Activated CD8-positive, alpha-beta T cell treated with anti-CD3 and anti-CD28 coated beads for 36 hours (primary cell): ENCODE measurements around the gene CD200. TPM values are rescaled to one million over a fixed set of nuclear protein-coding genes. Genes with fewer than 3 reads are reported as not detected.
"Not testable (repeated sequence)": the region's sequence is repeated elsewhere in the genome, so short reads cannot be mapped to it uniquely, and the experiment has no call there.

Experiments used
- ATAC-seq: fragments of 200-7000 bp; cut with Tn5 transposase; one replicate; pipeline ENCODE4 v1.10.0; 2021; ENCODE audit warnings: mild to moderate bottlenecking, moderate library complexity
- CTCF ChIA-PET: fragments of 350-600 bp; sonication (Branson Sonifier 250); formaldehyde crosslinking; loops from one replicate; lab custom pipeline; 2021; ENCODE audit warnings: antibody characterized with exemption; lab: Charles Lee
- POLR2A ChIA-PET: fragments of 350-600 bp; sonication (Branson Sonifier 250); formaldehyde crosslinking; loops from one replicate; lab custom pipeline; 2021; ENCODE audit warnings: antibody characterized with exemption; lab: Charles Lee
- DNase-seq: peaks from one replicate; pipeline ENCODE4 v3.0.0-alpha.2; 2020
- H3K27ac Mint-ChIP-seq: one replicate; pipeline ENCODE4 v1.8.0; 2021; ENCODE audit warnings: mild to moderate bottlenecking, mixed read lengths
- H3K27me3 Mint-ChIP-seq: one replicate; pipeline ENCODE4 v1.8.0; 2021; ENCODE audit warnings: mixed read lengths
- H3K36me3 Mint-ChIP-seq: one replicate; pipeline ENCODE4 v1.8.0; 2021; ENCODE audit warnings: low read depth, mixed read lengths
- H3K4me1 Mint-ChIP-seq: one replicate; pipeline ENCODE4 v1.8.0; 2021; ENCODE audit warnings: low read depth, mixed read lengths
- H3K4me3 Mint-ChIP-seq: one replicate; pipeline ENCODE4 v1.8.0; 2021; ENCODE audit warnings: mild to moderate bottlenecking, moderate library complexity, mixed read lengths
- H3K9me3 Mint-ChIP-seq: one replicate; pipeline ENCODE4 v1.8.0; 2021; ENCODE audit warnings: mixed read lengths
- intact Hi-C: fragments of 100-400 bp; cut with micrococcal nuclease; formaldehyde crosslinking; loops from one replicate; pipeline ENCODE4 v1.10.0; 2022
- total RNA-seq, 2 experiments: library from RNA; stranded (reverse); gene quantifications; one replicate each; pipeline ENCODE4 v1.2.3, GENCODE V29; 2021
- TF ChIP-seq, protein P1 (sequence below): fragments of 200-600 bp; IDR thresholded peaks from one replicate; pipeline ENCODE4 v1.8.0; 2022; ENCODE audit warnings: antibody characterized with exemption, mild to moderate bottlenecking

CD200 gene
- total RNA-seq, 2 experiments from 2014 or later = 15.7 to 16.7 TPM

DNA sequence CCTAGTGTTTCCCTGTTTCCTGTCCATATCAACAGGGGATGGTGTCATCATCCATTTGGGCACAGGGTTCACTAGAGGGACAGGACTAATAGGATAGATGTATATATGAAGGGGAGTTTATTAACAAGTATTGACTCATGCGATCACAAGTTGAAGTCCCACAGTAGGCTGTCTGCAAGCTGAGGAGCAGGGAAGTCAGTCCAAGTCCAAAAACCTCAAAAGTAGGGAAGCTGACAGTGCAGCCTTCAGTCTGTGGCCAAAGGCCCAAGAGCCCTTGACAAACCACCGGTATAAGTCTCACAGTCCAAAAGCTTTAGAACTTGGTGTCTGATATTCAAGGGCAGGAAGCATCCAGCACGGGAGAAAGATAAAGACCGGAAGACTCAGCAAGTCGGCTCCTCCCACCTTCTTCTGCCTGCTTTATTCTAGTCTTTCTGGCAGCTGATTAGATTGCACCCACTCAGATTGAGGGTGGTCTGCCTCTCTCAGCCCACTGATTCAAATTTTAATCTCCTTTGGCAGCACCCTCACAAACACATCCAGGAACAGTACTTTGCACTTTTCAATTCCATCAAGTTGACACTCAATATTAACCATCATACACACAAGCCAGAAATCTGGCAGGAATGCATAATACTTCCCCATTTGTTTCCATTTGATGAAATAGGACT lies 43.4 kb downstream of the CD200 start:
- H3K4me3 Mint-ChIP-seq = no peak overlapping the region
- H3K4me1 Mint-ChIP-seq = peaks cover 22% of the 10 kb centered on the region
- H3K36me3 Mint-ChIP-seq = no peaks in the 10 kb centered on the region
- intact Hi-C loops = no loop called here
- no peaks in the 10 kb centered on the region for H3K9me3 Mint-ChIP-seq
- DNase-seq (no peak), ATAC-seq (no peak)
- no peak overlapping the region for H3K27ac Mint-ChIP-seq
- POLR2A ChIA-PET = no interaction called here
- CTCF ChIA-PET = interaction anchor here (1.0 to 1.5 kb wide), 2 partner anchors 12 to 44 kb away, joined by 3 read pairs; partner anchors contain the start of gene CD200
- TF ChIP-seq, protein P1, sequence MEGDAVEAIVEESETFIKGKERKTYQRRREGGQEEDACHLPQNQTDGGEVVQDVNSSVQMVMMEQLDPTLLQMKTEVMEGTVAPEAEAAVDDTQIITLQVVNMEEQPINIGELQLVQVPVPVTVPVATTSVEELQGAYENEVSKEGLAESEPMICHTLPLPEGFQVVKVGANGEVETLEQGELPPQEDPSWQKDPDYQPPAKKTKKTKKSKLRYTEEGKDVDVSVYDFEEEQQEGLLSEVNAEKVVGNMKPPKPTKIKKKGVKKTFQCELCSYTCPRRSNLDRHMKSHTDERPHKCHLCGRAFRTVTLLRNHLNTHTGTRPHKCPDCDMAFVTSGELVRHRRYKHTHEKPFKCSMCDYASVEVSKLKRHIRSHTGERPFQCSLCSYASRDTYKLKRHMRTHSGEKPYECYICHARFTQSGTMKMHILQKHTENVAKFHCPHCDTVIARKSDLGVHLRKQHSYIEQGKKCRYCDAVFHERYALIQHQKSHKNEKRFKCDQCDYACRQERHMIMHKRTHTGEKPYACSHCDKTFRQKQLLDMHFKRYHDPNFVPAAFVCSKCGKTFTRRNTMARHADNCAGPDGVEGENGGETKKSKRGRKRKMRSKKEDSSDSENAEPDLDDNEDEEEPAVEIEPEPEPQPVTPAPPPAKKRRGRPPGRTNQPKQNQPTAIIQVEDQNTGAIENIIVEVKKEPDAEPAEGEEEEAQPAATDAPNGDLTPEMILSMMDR = no peak
- no peaks in the 10 kb centered on the region for H3K27me3 Mint-ChIP-seq

DNA sequence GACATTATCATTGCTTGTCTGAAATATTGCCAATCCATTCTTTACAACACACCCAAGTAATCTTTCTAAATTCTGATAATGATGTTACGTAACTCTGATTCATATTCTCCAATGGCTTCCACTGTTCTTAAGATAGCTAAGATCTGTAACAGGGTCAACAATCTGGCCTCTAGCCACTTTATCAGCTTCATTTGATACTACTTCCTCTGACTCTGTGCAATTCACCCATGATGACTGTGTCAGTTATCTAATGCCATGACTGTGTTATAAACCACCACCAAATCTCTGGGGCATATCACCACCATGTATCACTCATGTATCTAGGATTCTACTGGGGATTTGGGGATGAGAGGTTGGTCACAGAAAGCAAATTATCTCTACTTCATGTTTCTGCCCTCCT lies 44.0 kb downstream of the CD200 start:
- intact Hi-C loops = no loop called here
- ChIA-PET CTCF (interaction anchor here (1.0 kb wide), 1 partner anchor 13 kb away, joined by 3 read pairs; no protein-coding TSS in a partner anchor), POLR2A (no interaction called here)
- Mint-ChIP-seq H3K4me3 (no peak overlapping the region), H3K4me1 (peaks cover 22% of the 10 kb centered on the region), H3K27me3 (no peaks in the 10 kb centered on the region), H3K9me3 (no peaks in the 10 kb centered on the region), H3K36me3 (no peaks in the 10 kb centered on the region), H3K27ac (no peak overlapping the region)
- TF ChIP-seq, protein P1 = no peak
- ATAC-seq (no peak), DNase-seq (no peak)

DNA sequence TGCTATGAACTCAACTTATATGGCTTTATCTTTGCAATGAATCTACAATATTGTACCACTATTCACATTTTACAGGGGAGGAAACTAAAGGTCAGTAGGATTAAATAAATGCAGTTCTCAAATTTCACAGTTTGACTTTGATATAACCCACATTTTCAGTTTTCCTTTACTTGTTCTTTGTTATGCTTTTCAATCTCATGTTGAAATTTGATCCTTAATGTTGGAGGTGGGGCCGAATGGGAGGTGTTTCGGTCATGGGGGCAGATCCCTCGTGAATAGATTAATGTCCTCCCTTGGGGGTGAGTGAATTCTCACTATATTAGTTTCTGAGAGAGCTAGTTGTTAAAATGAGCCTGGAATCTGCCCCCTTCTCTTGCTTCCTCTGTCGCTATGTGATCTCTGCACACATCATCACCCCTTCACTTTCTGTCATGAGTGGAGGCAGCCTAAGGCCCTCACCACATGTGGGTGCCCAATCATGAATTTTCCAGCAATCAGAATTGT lies 44.7 kb downstream of the CD200 start:
- DNase-seq (no peak), ATAC-seq (no peak)
- intact Hi-C loops = no loop called here
- H3K27me3 Mint-ChIP-seq = no peaks in the 10 kb centered on the region
- TF ChIP-seq, protein P1 = no peak
- no peak overlapping the region for H3K27ac Mint-ChIP-seq
- H3K4me3 Mint-ChIP-seq = no peak overlapping the region
- no peaks in the 10 kb centered on the region for H3K36me3 Mint-ChIP-seq
- ChIA-PET CTCF (interaction anchor here (1.0 kb wide), 1 partner anchor 13 kb away, joined by 3 read pairs; no protein-coding TSS in a partner anchor), POLR2A (no interaction called here)
- H3K4me1 Mint-ChIP-seq = peaks cover 18% of the 10 kb centered on the region
- H3K9me3 Mint-ChIP-seq = no peaks in the 10 kb centered on the region

DNA sequence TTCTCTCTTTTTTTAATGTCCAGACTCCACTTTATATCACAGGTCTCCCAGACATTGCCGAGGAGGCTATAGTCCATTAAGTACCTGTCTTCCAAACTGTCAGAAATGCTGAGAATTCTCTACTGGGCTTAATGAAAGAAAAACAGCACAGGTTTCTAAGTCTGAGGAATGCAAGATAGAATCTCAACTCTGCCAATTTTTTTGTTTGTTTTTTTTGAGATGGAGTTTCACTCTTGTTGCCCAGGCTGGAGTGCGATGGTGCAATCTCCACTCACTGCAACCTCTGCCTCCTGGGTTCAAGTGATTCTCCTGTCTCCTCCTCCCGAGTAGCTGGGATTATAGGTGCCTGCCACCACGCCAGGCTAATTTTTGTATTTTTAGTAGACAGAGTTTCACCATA lies 45.4 kb downstream of the CD200 start:
- not testable (repeated sequence) for H3K27ac Mint-ChIP-seq
- peaks cover 16% of the 10 kb centered on the region for H3K4me1 Mint-ChIP-seq

DNA sequence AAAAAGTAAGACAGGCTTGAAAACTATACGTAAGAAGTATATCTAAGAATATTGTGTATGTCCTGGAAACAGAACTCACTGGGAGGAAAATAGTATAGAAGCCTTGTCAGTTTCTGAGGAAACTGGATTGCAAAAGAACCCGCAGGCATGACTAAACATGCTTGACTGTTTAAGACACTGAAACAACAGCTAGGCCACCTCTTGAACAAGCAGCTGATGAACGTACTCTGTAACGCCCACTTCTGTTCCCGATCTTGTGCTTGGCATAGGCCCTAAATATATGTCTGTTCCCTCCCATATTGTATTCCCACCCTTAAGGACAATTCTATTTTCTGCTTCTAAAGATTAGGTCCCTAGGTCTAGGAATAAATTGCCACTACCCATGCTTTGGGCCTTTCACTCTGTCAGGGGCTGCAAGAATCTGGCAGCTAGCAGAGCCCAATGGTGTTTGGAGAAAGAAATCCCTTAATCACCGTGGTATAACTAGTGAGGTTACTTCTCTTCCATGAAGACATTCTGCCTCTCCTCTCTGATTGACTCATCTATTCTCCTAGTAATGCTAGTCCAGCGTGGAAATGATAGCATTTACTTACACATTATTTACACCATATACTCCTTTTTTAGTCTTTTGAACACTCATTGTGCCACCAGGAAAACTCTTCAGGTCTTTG lies 46.2 kb downstream of the CD200 start:
- Mint-ChIP-seq H3K4me3 (no peak overlapping the region), H3K36me3 (no peaks in the 10 kb centered on the region), H3K9me3 (no peaks in the 10 kb centered on the region), H3K27me3 (no peaks in the 10 kb centered on the region), H3K27ac (no peak overlapping the region), H3K4me1 (peaks cover 8% of the 10 kb centered on the region)
- intact Hi-C loops = no loop called here
- TF ChIP-seq, protein P1 = no peak
- CTCF ChIA-PET = no interaction called here
- POLR2A ChIA-PET = no interaction called here
- ATAC-seq = no peak
- DNase-seq = no peak

More for the DNA sequence above, 45.4 kb downstream of the CD200 start:
- DNase-seq, H3K9me3 Mint-ChIP-seq, POLR2A ChIA-PET, CTCF ChIA-PET, H3K36me3 Mint-ChIP-seq, H3K27me3 Mint-ChIP-seq, intact Hi-C loops, H3K4me3 Mint-ChIP-seq, ATAC-seq: not testable (repeated sequence)
